Measurements from ENCODE around the gene HIPK3. TPM values are rescaled to one million over a fixed set of nuclear protein-coding genes. Genes with fewer than 3 reads are reported as not detected.
A peak's percentile ranks its signal among the peaks of the same experiment; 100 is the strongest.
"Not testable (repeated sequence)": the region's sequence is repeated elsewhere in the genome, so short reads cannot be mapped to it uniquely, and the experiment has no call there.

HIPK3 gene
- total RNA-seq, 1 experiment from 2014 or later: 51.2 TPM

DNA sequence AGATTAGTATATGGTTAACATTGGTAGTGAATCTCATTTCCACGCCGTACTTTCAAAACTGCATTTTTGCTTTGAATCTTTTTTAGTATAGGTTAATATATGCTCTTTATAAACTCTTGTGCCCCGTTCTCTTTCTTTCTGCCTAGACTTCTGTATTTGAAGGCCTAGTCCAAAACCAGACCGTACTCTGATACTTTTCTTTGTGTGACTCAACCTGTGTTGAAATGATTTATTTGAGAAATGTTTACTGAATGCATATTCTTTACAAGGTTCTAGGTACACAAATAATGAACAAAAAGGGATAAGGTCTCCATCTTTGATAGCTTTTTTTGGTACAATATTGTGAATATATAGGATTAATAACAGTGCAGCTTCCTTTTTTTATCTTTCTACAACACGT is 68.3 kb downstream of the HIPK3 start:
- no peak for DNase-seq (ENCODE audit: low read depth)
- in situ Hi-C loops (cut with HindIII; ENCODE audit: low pct_unique_long_range_greater_than_20kb, low sequenced_read_pairs): no loop called here

DNA sequence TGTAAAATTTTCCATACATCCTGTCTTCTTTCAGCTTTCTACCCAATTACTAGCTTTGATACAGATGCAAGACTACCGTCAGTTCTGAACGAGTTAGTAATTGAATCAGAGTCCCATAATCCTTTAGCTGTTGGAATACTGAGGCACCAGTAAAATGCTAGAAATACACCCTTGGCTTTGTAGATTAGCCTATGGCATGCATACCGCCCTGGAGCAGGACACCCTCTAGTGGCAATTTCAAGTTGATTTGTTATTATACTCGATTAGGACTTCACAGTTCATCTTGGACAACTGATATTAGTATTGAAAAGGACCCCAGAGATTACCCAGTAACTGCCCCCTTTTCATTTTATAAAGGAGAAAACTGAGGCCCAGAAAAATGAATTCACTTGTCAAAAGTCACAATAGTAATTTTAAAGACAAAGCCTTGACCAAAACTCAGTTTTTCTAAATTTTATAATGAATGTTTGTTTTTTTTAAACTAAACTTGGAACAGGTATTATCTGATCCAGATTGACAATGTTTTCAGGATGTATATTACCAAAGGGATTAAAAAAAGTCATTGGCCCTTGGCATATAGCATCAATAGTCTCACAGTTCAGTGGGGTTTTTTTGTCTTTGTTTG is 72.6 kb downstream of the HIPK3 start:
- in situ Hi-C loops (cut with HindIII; ENCODE audit: low pct_unique_long_range_greater_than_20kb, low sequenced_read_pairs): no loop called here
- peak; percentile 21 for DNase-seq (ENCODE audit: low read depth)

DNA sequence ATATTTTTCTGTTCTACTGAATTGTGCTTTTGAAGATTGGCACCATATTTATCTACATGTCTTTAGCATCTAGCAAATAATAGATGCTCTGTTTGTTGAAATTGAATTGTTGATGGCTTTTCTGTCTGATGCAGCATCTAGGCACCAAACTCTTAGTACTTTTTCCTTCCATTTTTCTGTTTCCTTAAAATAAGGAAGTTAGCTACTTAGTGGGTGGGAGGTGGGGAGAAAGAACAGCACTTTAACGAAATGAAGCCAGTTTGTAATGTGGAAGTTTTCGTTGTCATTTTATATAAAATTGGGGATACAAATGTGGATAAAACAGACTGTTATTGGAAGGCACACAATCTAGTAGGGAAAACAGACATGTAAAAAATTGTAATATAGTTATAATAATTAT is 76.6 kb downstream of the HIPK3 start:
- DNase-seq (ENCODE audit: low read depth): no peak
- in situ Hi-C loops (cut with HindIII; ENCODE audit: low pct_unique_long_range_greater_than_20kb, low sequenced_read_pairs): no loop called here

DNA sequence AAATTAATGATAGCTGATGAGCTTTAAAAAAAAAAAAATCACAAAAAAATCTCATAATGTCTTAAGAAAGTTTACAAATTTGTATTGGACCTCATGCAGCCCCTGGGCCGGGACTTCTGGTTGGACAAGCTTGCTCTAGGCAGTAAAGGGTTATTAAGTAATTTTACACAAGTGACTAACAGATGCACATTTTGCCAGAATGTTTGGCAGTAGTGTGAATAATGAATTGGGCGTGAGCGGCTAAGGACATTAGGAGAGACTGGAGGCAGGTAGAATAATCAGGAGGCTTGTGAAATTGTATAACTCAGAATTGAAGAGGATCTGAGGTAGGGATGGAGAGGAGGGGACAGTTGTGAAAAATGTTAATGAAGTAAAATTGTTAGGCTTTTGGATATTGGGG is 77.4 kb downstream of the HIPK3 start:
- no peak for DNase-seq (ENCODE audit: low read depth)
- in situ Hi-C loops (cut with HindIII; ENCODE audit: low pct_unique_long_range_greater_than_20kb, low sequenced_read_pairs): no loop called here

DNA sequence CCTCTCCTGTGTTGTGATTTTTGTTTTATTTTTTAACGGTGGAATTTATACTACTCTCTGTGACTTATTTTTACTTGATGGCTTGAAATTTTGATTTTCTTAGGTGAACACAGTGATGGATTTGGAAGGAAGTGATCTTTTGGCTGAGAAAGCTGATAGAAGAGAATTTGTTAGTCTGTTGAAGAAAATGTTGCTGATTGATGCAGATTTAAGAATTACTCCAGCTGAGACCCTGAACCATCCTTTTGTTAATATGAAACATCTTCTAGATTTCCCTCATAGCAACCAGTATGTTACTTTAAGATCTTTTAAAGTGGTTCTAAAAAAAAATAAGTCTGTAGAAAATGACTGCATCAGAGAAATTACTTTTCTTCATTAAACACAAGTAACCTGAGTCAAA is 82.1 kb downstream of the HIPK3 start:
- DNase-seq (ENCODE audit: low read depth): no peak
- in situ Hi-C loops (cut with HindIII; ENCODE audit: low pct_unique_long_range_greater_than_20kb, low sequenced_read_pairs): no loop called here

- DNase-seq (ENCODE audit: low read depth): no peak
- in situ Hi-C loops (cut with HindIII; ENCODE audit: low pct_unique_long_range_greater_than_20kb, low sequenced_read_pairs): no loop called here
Measured at GRCh38 chr11:33344611-33345010, 87.4 kb downstream of the HIPK3 start.

- in situ Hi-C loops (cut with HindIII; ENCODE audit: low pct_unique_long_range_greater_than_20kb, low sequenced_read_pairs): no loop called here
- no peak for DNase-seq (ENCODE audit: low read depth)
Measured at GRCh38 chr11:33347490-33348125, 90.4 kb downstream of the HIPK3 start.

DNA sequence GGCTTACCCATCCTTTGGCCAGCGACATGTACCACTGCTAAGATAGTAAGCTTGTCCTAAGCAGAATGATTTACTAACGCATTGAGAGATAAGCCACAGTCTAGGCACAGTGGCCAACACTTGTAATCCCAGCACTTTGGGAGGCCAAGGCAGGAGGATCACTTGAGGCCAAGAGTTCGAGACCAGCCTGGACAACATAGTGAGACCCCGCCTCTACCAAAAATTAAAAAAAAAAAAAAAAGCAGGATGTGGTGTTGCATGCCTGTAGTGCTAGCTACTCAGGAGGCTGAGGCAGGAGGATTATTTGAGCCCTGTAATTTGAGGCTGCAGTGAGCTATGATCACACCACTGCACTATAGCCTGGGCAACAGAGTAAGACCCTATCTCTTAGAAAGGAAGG is 93.1 kb downstream of the HIPK3 start:
- in situ Hi-C loops (cut with HindIII; ENCODE audit: low pct_unique_long_range_greater_than_20kb, low sequenced_read_pairs): no loop called here
- no peak for DNase-seq (ENCODE audit: low read depth)

- in situ Hi-C loops (cut with HindIII; ENCODE audit: low pct_unique_long_range_greater_than_20kb, low sequenced_read_pairs): no loop called here
- no peak for DNase-seq (ENCODE audit: low read depth)
Measured at GRCh38 chr11:33358150-33358831, 101.1 kb downstream of the HIPK3 start.

DNA sequence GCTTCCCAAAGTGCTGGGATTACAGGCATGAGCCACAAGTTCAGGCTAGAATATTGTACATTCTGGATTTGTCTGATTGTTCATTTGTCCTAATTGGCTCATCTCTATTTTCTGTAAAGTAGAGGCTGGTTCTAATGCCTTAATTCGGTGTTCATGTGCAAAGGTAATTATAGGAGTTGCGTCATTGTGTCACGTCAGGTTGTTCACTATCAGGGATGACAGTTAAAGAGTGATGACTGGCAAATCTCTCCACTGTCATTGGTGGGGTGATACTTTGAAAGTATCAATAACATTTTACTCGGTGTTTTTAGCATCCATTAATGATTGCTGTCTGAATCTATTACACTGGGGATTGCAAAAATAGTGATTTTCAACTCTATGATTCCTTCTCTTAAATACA is 103.5 kb downstream of the HIPK3 start:
- in situ Hi-C loops (cut with HindIII; ENCODE audit: low pct_unique_long_range_greater_than_20kb, low sequenced_read_pairs): no loop called here
- no peak for DNase-seq (ENCODE audit: low read depth)

- in situ Hi-C loops (cut with HindIII; ENCODE audit: low pct_unique_long_range_greater_than_20kb, low sequenced_read_pairs): no loop called here
Measured at GRCh38 chr11:33362051-33362910, 105.1 kb downstream of the HIPK3 start.

DNA sequence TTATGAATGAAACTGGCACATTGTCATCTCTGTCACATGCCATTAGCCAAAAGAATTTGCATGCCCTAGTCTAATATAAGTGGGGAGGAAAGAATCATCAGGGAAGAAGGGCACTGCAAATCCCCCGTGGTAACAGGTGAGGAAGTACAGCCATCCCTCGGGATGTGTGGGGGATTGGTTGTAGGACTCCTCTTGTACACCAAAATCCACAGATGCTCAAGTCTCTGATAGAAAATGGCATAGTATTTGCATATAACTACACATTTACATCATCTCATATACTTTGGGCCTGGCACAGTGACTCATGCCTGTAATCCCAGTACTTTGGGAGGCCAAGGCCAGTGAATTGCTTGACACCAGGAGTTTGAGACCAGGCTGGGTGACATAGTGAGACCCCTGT is 109.7 kb downstream of the HIPK3 start:
- in situ Hi-C loops (cut with HindIII; ENCODE audit: low pct_unique_long_range_greater_than_20kb, low sequenced_read_pairs): no loop called here
- no peak for DNase-seq (ENCODE audit: low read depth)

More at GRCh38 chr11:33362051-33362910, 105.1 kb downstream of the HIPK3 start:
- peak; percentile 30 for DNase-seq (ENCODE audit: low read depth)

- in situ Hi-C loops (cut with HindIII; ENCODE audit: low pct_unique_long_range_greater_than_20kb, low sequenced_read_pairs): not testable (repeated sequence)
Measured at GRCh38 chr11:33368475-33368874, 111.3 kb downstream of the HIPK3 start.

GRCh38 chr11:33368931-33369330 is 111.8 kb downstream of the HIPK3 start:
- in situ Hi-C loops (cut with HindIII; ENCODE audit: low pct_unique_long_range_greater_than_20kb, low sequenced_read_pairs): no loop called here

More at GRCh38 chr11:33368475-33368874, 111.3 kb downstream of the HIPK3 start:
- not testable (repeated sequence) for DNase-seq (ENCODE audit: low read depth)

DNA sequence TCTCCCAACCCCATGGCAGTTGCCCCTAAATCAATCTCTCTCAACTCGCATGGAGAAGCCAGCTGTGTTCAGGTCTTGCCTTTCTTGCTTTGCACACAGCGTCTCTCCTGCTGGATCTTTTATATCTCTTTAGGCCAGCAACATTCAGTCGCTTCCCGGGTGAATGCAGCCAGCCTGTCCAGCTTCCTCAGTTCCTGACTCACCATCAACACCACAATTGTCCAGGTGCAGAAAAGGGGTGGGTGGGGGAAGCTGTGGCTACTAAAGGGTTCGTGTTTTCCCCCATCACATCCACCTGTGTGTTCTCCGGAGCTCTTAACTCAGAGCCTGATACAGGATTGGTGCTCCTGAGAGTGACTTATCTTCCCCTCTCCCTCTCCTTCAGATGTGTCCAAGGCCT is 116.5 kb downstream of the HIPK3 start:
- DNase-seq (ENCODE audit: low read depth): no peak
- in situ Hi-C loops (cut with HindIII; ENCODE audit: low pct_unique_long_range_greater_than_20kb, low sequenced_read_pairs): no loop called here

More at GRCh38 chr11:33368931-33369330, 111.8 kb downstream of the HIPK3 start:
- no peak for DNase-seq (ENCODE audit: low read depth)

GRCh38 chr11:33375236-33375635 is 118.1 kb downstream of the HIPK3 start:
- in situ Hi-C loops (cut with HindIII; ENCODE audit: low pct_unique_long_range_greater_than_20kb, low sequenced_read_pairs): no loop called here
- DNase-seq (ENCODE audit: low read depth): no peak

- in situ Hi-C loops (cut with HindIII; ENCODE audit: low pct_unique_long_range_greater_than_20kb, low sequenced_read_pairs): no loop called here
- DNase-seq (ENCODE audit: low read depth): no peak
Measured at GRCh38 chr11:33375688-33376311, 118.6 kb downstream of the HIPK3 start, which contains the start of gene KIAA1549L. KIAA1549L (plus strand) TSS chr11:33376108.
